ENCODE data around the gene FAP. TPM values are rescaled to one million over a fixed set of nuclear protein-coding genes. Genes with fewer than 3 reads are reported as not detected.

Gene FAP
- total RNA-seq, 1 donor from 2014 or later = 27.3 TPM

DNA sequence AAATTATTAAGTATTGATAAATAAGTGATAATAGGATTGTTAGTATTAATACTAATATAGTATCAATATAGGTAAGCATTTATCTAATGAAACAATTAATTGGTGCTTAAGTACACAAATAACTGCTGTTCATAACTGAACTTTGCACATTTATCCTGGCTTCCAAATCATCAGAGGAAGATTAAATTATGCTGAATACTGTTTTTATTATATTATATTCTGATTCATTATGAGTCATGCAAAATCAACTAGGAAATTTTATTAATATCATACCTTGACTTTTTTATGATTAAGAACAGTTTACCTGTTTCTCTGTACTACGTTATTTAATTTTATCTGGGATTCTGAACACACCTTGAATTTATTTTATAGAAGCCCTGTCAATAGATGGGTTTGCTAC lies 42.6 kb downstream of the FAP start:
- no peak overlapping the region for H3K27ac Mint-ChIP-seq
- TF ChIP-seq, protein P1, sequence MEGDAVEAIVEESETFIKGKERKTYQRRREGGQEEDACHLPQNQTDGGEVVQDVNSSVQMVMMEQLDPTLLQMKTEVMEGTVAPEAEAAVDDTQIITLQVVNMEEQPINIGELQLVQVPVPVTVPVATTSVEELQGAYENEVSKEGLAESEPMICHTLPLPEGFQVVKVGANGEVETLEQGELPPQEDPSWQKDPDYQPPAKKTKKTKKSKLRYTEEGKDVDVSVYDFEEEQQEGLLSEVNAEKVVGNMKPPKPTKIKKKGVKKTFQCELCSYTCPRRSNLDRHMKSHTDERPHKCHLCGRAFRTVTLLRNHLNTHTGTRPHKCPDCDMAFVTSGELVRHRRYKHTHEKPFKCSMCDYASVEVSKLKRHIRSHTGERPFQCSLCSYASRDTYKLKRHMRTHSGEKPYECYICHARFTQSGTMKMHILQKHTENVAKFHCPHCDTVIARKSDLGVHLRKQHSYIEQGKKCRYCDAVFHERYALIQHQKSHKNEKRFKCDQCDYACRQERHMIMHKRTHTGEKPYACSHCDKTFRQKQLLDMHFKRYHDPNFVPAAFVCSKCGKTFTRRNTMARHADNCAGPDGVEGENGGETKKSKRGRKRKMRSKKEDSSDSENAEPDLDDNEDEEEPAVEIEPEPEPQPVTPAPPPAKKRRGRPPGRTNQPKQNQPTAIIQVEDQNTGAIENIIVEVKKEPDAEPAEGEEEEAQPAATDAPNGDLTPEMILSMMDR (conservative IDR thresholded peaks at IDR 0.05) = no peak
- no peaks in the 10 kb centered on the region for H3K36me3 Mint-ChIP-seq
- no peaks in the 10 kb centered on the region for H3K4me1 Mint-ChIP-seq (ENCODE audit: unreplicated experiment)
- no peak overlapping the region for H3K4me3 Mint-ChIP-seq
- no peaks in the 10 kb centered on the region for H3K27me3 Mint-ChIP-seq
- no peak for DNase-seq (ENCODE audit: extremely low spot score, unreplicated experiment)
- H3K9me3 Mint-ChIP-seq = no peaks in the 10 kb centered on the region

- DNase-seq (ENCODE audit: extremely low spot score, unreplicated experiment) = no peak
- TF ChIP-seq, protein P1 (conservative IDR thresholded peaks at IDR 0.05) = no peak
- Mint-ChIP-seq H3K9me3 (no peaks in the 10 kb centered on the region), H3K27ac (no peak overlapping the region), H3K27me3 (no peaks in the 10 kb centered on the region), H3K4me3 (no peak overlapping the region), H3K36me3 (no peaks in the 10 kb centered on the region), H3K4me1 (ENCODE audit: unreplicated experiment) (no peaks in the 10 kb centered on the region)
Observed at GRCh38 chr2:162199913-162200312, 43.3 kb downstream of the FAP start.

GRCh38 chr2:162198239-162198638 lies 45.0 kb downstream of the FAP start:
- no peak for DNase-seq (ENCODE audit: extremely low spot score, unreplicated experiment)
- H3K27ac Mint-ChIP-seq = no peak overlapping the region
- no peaks in the 10 kb centered on the region for H3K4me1 Mint-ChIP-seq (ENCODE audit: unreplicated experiment)
- H3K27me3 Mint-ChIP-seq = no peaks in the 10 kb centered on the region
- TF ChIP-seq, protein P1 (conservative IDR thresholded peaks at IDR 0.05) = no peak
- no peaks in the 10 kb centered on the region for H3K9me3 Mint-ChIP-seq
- no peaks in the 10 kb centered on the region for H3K36me3 Mint-ChIP-seq
- no peak overlapping the region for H3K4me3 Mint-ChIP-seq

- TF ChIP-seq, protein P1 (conservative IDR thresholded peaks at IDR 0.05) = no peak
- Mint-ChIP-seq H3K27ac (no peak overlapping the region), H3K9me3 (no peaks in the 10 kb centered on the region), H3K4me3 (no peak overlapping the region), H3K4me1 (ENCODE audit: unreplicated experiment) (no peaks in the 10 kb centered on the region), H3K36me3 (no peaks in the 10 kb centered on the region), H3K27me3 (peaks cover 3% of the 10 kb centered on the region)
- no peak for DNase-seq (ENCODE audit: extremely low spot score, unreplicated experiment)
Observed at GRCh38 chr2:162197069-162197825, 46.0 kb downstream of the FAP start.

DNA sequence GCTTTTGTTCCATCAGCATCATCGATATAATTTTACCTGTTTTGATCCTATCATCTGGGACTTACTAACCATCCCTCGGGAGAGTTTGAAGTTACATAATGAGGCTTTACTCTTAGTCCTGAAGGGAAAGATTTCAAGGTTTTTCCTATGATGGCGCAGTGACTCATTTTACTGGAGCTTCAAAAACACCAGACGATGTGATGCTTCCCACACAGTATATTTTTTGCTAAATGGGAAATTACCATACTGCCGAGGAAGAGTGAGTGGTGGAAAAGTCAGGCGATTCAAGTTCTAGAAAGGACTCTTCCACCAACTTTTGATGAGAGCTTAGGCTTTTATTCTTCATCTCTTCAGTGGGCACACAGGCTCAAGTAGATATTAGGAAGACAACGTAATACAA lies 46.6 kb downstream of the FAP start:
- no peak for DNase-seq (ENCODE audit: extremely low spot score, unreplicated experiment)
- Mint-ChIP-seq H3K36me3 (no peaks in the 10 kb centered on the region), H3K27ac (no peak overlapping the region), H3K27me3 (peaks cover 8% of the 10 kb centered on the region), H3K4me3 (no peak overlapping the region), H3K9me3 (no peaks in the 10 kb centered on the region), H3K4me1 (ENCODE audit: unreplicated experiment) (no peaks in the 10 kb centered on the region)
- TF ChIP-seq, protein P1 (conservative IDR thresholded peaks at IDR 0.05) = no peak

Data from type B pancreatic cell (in vitro differentiated cells).